SU-DHL-6 (cell line): ENCODE results near the gene EIF4A2.

ENCODE experiments used
- EZH2phosphoT487 ChIP-seq: fragments of 200-600 bp; sonication (generic), shearing (Covaris generic); conservative IDR thresholded peaks from 2 replicates; pipeline ENCODE4 v1.6.1; 2018; ENCODE audit warnings: mild to moderate bottlenecking, antibody characterized with exemption, low read length, moderate library complexity, mixed read lengths
- TF ChIP-seq, protein P1 (sequence below): fragments of 200-600 bp; sonication (generic); IDR thresholded peaks from one replicate; pipeline ENCODE4 v1.5.1; 2017; ENCODE audit warnings: antibody characterized with exemption, mild to moderate bottlenecking, low read length, moderate library complexity; ENCODE audit not compliant: insufficient read depth, poor library complexity, severe bottlenecking

GRCh38 chr3:186742618-186743380 is 40.6 kb upstream of the EIF4A2 start:
- TF ChIP-seq, protein P1, sequence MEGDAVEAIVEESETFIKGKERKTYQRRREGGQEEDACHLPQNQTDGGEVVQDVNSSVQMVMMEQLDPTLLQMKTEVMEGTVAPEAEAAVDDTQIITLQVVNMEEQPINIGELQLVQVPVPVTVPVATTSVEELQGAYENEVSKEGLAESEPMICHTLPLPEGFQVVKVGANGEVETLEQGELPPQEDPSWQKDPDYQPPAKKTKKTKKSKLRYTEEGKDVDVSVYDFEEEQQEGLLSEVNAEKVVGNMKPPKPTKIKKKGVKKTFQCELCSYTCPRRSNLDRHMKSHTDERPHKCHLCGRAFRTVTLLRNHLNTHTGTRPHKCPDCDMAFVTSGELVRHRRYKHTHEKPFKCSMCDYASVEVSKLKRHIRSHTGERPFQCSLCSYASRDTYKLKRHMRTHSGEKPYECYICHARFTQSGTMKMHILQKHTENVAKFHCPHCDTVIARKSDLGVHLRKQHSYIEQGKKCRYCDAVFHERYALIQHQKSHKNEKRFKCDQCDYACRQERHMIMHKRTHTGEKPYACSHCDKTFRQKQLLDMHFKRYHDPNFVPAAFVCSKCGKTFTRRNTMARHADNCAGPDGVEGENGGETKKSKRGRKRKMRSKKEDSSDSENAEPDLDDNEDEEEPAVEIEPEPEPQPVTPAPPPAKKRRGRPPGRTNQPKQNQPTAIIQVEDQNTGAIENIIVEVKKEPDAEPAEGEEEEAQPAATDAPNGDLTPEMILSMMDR: no peak
- TF ChIP-seq EZH2phosphoT487: no peak
